ENCODE results near the gene BMPR1A. TPM values are rescaled to one million over a fixed set of nuclear protein-coding genes. Genes with fewer than 3 reads are reported as not detected.

BMPR1A gene
- total and polyA plus RNA-seq, 10 of the 15 experiments (the other 5 are each of a cell fraction or from before 2014, with no cell fraction given): 2.3 to 22.7 (median 13.1) TPM

- TF ChIP-seq NFYA (IDR thresholded peaks at IDR 0.05; ENCODE audit: borderline replicate concordance, low read depth, low read length) (no peak), MAX (IDR thresholded peaks at IDR 0.05; ENCODE audit: low read depth, low read length) (peak; percentile 67; the same call in 1 of the 2 replicates), HDGF (IDR thresholded peaks at IDR 0.05) (no peak; the same call in 1 of the 2 replicates), ESRRA (IDR thresholded peaks at IDR 0.05; ENCODE audit: low read length) (no peak), POLR2AphosphoS5 (IDR thresholded peaks at IDR 0.05; ENCODE audit: low read length) (no peak), POLR2A (IDR thresholded peaks at IDR 0.05; ENCODE audit: low read depth, low read length) (no peak), MLLT1 (IDR thresholded peaks at IDR 0.05) (0 out of 2 replicates have a peak, but pooled peaks have one; percentile 40), BRCA1 (IDR thresholded peaks at IDR 0.05; ENCODE audit: low read depth, low read length) (no peak), FOXK2 (IDR thresholded peaks at IDR 0.05) (peak; percentile 36; the same call in 1 of the 2 replicates), BCL11A (IDR thresholded peaks at IDR 0.05; ENCODE audit: low read depth, low read length) (no peak), MEF2B (IDR thresholded peaks at IDR 0.05; ENCODE audit: partially characterized antibody, poor library complexity, severe bottlenecking) (peak; percentile 47), POLR2AphosphoS2 (IDR thresholded peaks at IDR 0.05; ENCODE audit: low read depth, low read length) (no peak), NBN (IDR thresholded peaks at IDR 0.05) (peak; percentile 55; the same call in 1 of the 2 replicates), PML (IDR thresholded peaks at IDR 0.05; ENCODE audit: low read length) (no peak), TARDBP (IDR thresholded peaks at IDR 0.05; ENCODE audit: borderline replicate concordance) (no peak), IRF4 (IDR thresholded peaks at IDR 0.05; ENCODE audit: low read depth, low read length) (0 out of 2 replicates have a peak, but pooled peaks have one; percentile 36), IKZF2 (IDR thresholded peaks at IDR 0.05) (no peak), SUPT20H (IDR thresholded peaks at IDR 0.05; ENCODE audit: borderline replicate concordance, control insufficient read depth, low read depth, low read length) (no peak), BACH1 (IDR thresholded peaks at IDR 0.05; ENCODE audit: borderline replicate concordance) (no peak; the same call in 1 of the 2 replicates), SIX5 (IDR thresholded peaks at IDR 0.05; ENCODE audit: low read depth, low read length, severe bottlenecking) (no peak), SPI1 (IDR thresholded peaks at IDR 0.05; ENCODE audit: borderline replicate concordance, insufficient read depth, low read depth, low read length) (no peak), YY1 (IDR thresholded peaks at IDR 0.05; ENCODE audit: low read depth, low read length) (peak; percentile 66), CREB1 (IDR thresholded peaks at IDR 0.05; ENCODE audit: low read depth) (no peak), STAT1 (conservative IDR thresholded peaks at IDR 0.05) (0 out of 2 replicates have a peak, but pooled peaks have one; percentile 39), SP1 (IDR thresholded peaks at IDR 0.05; ENCODE audit: low read depth, low read length) (no peak)
- TF ChIP-seq, protein P1, sequence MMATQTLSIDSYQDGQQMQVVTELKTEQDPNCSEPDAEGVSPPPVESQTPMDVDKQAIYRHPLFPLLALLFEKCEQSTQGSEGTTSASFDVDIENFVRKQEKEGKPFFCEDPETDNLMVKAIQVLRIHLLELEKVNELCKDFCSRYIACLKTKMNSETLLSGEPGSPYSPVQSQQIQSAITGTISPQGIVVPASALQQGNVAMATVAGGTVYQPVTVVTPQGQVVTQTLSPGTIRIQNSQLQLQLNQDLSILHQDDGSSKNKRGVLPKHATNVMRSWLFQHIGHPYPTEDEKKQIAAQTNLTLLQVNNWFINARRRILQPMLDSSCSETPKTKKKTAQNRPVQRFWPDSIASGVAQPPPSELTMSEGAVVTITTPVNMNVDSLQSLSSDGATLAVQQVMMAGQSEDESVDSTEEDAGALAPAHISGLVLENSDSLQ (IDR thresholded peaks at IDR 0.05): peak; percentile 25
- TF ChIP-seq, protein P2, sequence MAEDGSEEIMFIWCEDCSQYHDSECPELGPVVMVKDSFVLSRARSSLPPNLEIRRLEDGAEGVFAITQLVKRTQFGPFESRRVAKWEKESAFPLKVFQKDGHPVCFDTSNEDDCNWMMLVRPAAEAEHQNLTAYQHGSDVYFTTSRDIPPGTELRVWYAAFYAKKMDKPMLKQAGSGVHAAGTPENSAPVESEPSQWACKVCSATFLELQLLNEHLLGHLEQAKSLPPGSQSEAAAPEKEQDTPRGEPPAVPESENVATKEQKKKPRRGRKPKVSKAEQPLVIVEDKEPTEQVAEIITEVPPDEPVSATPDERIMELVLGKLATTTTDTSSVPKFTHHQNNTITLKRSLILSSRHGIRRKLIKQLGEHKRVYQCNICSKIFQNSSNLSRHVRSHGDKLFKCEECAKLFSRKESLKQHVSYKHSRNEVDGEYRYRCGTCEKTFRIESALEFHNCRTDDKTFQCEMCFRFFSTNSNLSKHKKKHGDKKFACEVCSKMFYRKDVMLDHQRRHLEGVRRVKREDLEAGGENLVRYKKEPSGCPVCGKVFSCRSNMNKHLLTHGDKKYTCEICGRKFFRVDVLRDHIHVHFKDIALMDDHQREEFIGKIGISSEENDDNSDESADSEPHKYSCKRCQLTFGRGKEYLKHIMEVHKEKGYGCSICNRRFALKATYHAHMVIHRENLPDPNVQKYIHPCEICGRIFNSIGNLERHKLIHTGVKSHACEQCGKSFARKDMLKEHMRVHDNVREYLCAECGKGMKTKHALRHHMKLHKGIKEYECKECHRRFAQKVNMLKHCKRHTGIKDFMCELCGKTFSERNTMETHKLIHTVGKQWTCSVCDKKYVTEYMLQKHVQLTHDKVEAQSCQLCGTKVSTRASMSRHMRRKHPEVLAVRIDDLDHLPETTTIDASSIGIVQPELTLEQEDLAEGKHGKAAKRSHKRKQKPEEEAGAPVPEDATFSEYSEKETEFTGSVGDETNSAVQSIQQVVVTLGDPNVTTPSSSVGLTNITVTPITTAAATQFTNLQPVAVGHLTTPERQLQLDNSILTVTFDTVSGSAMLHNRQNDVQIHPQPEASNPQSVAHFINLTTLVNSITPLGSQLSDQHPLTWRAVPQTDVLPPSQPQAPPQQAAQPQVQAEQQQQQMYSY (CRISPR knock-in tag; IDR thresholded peaks at IDR 0.05): no peak
These were observed 203.8 kb downstream of the BMPR1A start (continued) for GRCh38 chr10:86960003-86960862.

Data from GM12878 (cell line).